GM12865 (cell line): ENCODE data around the gene TMEM212.
"Not testable (repeated sequence)": the region's sequence is repeated elsewhere in the genome, so short reads cannot be mapped to it uniquely, and the experiment has no call there.

Experiments
- DNase-seq: peaks from one replicate; pipeline ENCODE4 v3.0.0; 2010; ENCODE audit warnings: low read depth
- H3K4me3 ChIP-seq: 2 replicates; pipeline ENCODE4 v1.5.1; 2011; ENCODE audit warnings: mild to moderate bottlenecking, low read depth, low read length, control low read depth
- TF ChIP-seq, protein P1 (sequence below): IDR thresholded peaks from 2 replicates; pipeline ENCODE4 v1.5.1; 2011; ENCODE audit warnings: low read length, control low read depth, low read depth, inconsistent platforms; ENCODE audit not compliant: insufficient read depth; ENCODE audit errors: missing control alignments

The TMEM212 gene

DNA sequence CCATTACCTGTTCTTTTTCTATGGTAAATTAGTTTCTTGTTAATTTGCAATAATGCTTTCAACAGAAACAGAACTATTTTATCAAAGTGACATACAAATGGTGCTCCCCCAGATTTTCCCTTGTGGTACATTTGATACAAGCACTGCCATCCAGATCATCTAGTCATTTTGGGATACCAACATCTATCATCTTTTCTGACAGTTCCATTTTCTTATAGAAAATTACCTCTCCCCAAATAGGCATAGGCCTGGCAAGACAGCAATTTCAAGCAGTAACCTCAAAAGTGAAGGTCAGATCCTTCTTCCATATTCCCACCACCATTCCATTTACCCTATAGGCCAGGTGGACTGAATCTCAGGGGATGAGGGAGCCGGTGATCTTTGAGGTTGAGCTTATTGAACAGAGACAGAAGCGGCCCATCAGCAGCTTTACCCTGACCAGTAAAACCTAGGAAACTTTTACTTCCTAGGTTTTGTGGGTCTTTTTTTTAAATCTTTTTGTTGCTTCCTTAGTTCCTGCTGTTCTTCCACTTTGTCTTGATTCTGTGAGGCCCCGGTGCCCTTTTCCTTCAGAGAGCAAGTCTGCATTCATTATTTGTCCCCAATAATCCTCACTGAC lies 29.8 kb upstream of the TMEM212 start:
- no peak overlapping the region for H3K4me3 ChIP-seq
- TF ChIP-seq, protein P1, sequence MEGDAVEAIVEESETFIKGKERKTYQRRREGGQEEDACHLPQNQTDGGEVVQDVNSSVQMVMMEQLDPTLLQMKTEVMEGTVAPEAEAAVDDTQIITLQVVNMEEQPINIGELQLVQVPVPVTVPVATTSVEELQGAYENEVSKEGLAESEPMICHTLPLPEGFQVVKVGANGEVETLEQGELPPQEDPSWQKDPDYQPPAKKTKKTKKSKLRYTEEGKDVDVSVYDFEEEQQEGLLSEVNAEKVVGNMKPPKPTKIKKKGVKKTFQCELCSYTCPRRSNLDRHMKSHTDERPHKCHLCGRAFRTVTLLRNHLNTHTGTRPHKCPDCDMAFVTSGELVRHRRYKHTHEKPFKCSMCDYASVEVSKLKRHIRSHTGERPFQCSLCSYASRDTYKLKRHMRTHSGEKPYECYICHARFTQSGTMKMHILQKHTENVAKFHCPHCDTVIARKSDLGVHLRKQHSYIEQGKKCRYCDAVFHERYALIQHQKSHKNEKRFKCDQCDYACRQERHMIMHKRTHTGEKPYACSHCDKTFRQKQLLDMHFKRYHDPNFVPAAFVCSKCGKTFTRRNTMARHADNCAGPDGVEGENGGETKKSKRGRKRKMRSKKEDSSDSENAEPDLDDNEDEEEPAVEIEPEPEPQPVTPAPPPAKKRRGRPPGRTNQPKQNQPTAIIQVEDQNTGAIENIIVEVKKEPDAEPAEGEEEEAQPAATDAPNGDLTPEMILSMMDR, result no peak
- no peak for DNase-seq

DNA sequence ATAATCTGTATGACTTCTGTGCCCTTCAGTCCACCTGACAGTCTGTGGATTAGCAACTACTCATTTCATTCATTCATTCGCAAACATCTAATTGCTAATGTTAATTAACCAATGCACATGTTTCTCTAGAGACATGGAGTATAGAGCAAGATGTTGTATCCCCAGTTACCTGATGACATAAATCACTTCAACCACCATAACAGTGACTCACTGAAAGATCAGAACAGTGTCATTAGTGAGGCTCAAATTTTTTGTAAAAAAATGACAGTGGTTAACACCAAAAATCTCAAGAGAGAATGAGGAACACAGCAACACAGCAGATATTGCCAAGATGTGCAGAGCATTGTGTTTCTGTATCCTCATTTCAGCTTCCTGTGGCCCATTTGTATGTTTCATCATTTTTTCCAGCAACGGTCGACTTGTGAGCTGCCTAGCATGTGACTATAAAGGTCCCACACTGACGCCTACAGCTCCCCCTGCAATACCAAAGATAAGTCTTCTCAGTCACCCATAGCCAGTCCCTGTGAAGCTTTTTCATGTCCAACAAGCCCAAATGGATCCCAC lies 29.2 kb upstream of the TMEM212 start:
- no peak overlapping the region for H3K4me3 ChIP-seq
- TF ChIP-seq, protein P1, result no peak
- peak; percentile 63 for DNase-seq

DNA sequence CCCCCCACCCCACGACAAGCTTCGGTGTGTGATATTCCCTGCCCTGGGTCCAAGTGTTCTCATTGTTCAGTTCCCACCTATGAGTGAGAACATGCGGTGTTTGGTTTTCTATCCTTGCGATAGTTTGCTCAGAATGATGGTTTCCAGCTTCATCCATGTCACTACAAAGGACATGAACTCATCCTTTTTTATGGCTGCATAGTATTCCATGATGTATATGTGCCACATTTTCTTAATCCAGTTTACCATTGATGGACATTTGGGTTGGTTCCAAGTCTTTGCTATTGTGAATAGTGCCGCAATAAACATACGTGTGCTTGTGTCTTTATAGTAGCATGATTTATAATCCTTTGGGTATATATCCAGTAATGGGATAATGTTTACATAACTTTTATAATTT lies 28.5 kb upstream of the TMEM212 start:
- DNase-seq, H3K4me3 ChIP-seq: not testable (repeated sequence)

DNA sequence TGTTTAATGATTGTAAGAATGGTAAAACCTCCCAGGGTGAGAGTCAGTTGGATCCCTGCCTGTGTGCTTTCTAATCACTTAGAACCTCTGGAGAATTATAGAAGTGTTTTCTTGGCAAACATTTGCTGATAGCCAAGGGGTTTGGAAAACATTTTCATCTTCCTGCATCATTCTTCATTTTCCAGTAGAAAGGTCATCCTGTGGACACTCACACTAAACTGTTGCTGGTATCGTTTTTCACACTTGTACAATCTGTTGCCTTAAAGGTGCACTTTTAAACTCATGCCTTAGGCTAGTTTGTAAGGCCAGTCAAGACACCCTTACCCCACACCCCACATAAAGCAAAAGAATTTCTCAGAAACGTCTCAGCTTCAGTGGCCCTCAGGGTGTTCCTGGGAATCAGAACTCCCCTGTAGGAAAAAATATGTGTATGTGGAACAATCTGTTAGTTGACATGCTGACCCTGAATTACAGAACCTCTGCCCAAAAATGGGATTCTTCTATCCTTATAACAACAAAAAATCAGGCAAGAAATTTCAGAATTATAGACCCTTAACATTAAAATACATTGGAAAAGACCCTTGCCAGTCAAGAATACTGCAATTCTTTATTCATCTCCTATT lies 27.1 kb upstream of the TMEM212 start:
- TF ChIP-seq, protein P1, result no peak
- no peak for DNase-seq
- H3K4me3 ChIP-seq, result no peak overlapping the region

DNA sequence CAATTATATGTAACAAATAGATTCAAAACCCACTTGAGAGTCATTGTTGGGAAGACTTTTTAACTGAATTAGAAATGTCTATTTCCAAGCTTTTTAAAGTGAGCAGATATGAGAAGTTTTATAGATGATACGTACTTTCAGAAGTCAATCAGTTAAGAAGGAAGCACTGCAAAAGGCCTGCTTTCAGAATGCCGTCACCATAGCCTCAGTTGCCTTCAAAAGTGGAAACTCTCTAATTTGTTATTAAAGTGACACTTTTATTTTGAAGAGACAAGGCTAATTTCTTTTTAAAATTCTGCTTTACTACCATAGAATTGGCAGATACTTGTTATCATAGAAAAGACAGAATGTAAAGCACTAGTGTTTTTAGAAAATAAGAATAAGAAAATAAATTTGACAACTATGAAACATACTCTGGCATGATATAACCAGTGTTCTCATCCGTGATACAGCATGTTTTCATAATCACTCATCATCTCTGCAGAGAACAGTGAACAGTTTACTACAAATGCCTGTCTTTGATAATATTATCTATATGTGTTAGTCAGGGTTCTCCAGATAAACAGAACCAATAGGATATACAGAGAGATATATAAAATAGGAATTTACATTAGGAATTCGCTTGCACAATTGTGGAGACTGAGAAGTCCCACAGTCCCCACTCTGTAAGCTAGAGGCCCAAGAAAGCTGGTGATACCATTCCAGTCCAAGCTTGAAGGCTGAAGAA lies 25.9 kb upstream of the TMEM212 start:
- TF ChIP-seq, protein P1, result no peak
- DNase-seq, result peak; percentile 40
- H3K4me3 ChIP-seq, result no peak overlapping the region

DNA sequence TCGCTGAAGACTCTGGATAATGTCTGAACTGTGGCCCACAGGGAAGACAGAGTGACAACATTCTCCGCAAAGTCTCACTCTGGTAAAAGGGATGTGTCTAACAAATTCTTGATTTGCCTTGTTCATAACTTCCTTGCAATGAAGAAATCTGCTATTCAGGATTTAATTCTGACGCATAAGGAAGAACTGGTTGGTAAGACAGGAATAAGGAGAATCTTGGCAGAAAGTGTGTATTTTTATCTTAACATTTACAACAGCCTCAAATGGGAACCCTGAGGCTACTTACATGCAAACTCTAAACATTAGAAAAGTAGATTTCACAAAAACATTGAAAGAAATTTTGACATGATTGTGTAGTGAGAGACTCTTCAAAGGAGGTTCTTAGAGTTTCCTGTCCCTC lies 22.1 kb upstream of the TMEM212 start:
- TF ChIP-seq, protein P1, result no peak
- DNase-seq, result no peak
- H3K4me3 ChIP-seq, result no peak overlapping the region

DNA sequence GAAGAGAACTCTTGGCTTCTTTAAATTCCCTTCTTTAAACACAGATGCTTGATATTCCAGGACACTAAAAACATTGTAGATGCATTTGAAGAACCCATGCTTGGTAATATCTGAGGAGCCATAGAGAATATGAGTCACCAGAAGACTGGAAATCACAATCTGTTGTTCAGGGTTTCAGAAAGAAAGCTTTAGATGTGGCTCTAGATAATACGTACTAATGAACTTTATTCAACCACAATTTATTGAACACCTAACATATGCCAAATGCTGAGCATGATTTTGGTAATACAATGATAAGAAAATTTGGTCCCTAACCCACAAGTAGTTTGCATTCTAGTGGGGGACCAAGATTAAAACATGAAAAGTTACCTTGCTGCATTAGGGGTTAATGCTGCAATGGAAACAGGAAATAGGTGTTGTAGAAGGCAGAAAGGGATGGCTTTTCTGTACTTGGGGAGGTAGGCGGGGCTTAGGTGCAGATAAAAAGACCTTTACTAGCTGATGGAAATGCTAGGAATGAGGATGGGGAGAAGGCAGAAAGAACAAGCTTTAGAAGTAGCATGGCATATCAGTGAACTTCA lies 21.3 kb upstream of the TMEM212 start:
- TF ChIP-seq, protein P1, result no peak
- no peak for DNase-seq
- H3K4me3 ChIP-seq, result no peak overlapping the region
